Esophagus squamous epithelium (tissue), 4 donors: Measurements from ENCODE around the gene C12orf76.
A peak's percentile ranks its signal among the peaks of the same experiment; 100 is the strongest.

Experiments
- CTCF ChIP-seq, 6 experiments: fragments of 450-650 bp in 4 of 6; fragments of 200-600 bp in 2 of 6; sonication (generic) in 2 of 6; IDR thresholded peaks; one replicate each; pipeline ENCODE4 v1.5.1; 2016 to 2019; ENCODE audit warnings: antibody characterized with exemption in 6 of 6, mild to moderate bottlenecking in 4 of 6, moderate library complexity in 4 of 6
- POLR2A ChIP-seq, 4 donors: fragments of 450-650 bp; IDR thresholded peaks; one replicate each; pipeline ENCODE4 v1.6.1; 2017; ENCODE audit warnings: antibody characterized with exemption in 4 of 4, mild to moderate bottlenecking in 4 of 4, moderate library complexity in 3 of 4

GRCh38 chr12:109999983-110000505, 48.3 kb downstream of the C12orf76 start:
- no peak for TF ChIP-seq CTCF (IDR thresholded peaks at IDR 0.05)
- peak in 1 of 4 donors; percentile 17 for TF ChIP-seq POLR2A (IDR thresholded peaks at IDR 0.05)
